IPS-18c (cell line): ENCODE results near the gene PPP1R26.
"Not testable (repeated sequence)": the region's sequence is repeated elsewhere in the genome, so short reads cannot be mapped to it uniquely, and the experiment has no call there.

ENCODE experiments used
- H3K4me3 ChIP-seq: 2 replicates; pipeline ENCODE4 v1.7.0; 2013; ENCODE audit warnings: low read depth, mild to moderate bottlenecking, low read length, moderate library complexity; ENCODE audit not compliant: insufficient read depth
- H3K9me3 ChIP-seq: one replicate; pipeline ENCODE4 v1.6.1; 2013; ENCODE audit warnings: mild to moderate bottlenecking, low read length, moderate library complexity; ENCODE audit not compliant: control insufficient read depth, insufficient read depth

The PPP1R26 gene

DNA sequence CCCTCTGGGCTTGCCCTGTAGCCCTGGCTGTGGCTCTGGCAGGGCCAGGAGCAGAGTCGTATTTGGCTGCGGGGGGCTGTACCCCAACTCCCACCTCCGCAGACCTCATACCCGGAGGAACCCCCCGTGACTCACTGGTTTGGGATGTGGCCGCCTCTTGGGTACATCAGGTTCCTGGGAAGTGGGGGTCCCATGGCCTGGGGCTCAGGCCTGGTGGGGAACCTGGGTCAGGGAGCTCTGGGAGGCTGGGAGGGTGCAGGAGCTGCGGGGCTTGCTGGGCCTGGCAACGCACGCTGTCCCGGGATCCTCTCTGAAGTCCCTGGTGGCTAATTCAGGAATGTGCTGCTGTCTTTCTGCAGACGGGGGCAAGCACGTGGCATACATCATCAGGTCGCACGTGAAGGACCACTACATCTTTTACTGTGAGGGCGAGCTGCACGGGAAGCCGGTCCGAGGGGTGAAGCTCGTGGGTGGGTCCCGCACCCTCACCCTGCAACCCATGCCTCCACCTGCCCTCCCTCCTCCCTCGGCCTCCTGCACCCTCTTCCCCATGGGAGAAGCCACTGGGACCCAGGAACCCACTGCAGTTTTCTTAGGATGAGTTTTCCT is 44.0 kb downstream of the PPP1R26 start:
- H3K9me3 ChIP-seq, result no peaks in the 10 kb centered on the region
- H3K4me3 ChIP-seq, result no peak overlapping the region

DNA sequence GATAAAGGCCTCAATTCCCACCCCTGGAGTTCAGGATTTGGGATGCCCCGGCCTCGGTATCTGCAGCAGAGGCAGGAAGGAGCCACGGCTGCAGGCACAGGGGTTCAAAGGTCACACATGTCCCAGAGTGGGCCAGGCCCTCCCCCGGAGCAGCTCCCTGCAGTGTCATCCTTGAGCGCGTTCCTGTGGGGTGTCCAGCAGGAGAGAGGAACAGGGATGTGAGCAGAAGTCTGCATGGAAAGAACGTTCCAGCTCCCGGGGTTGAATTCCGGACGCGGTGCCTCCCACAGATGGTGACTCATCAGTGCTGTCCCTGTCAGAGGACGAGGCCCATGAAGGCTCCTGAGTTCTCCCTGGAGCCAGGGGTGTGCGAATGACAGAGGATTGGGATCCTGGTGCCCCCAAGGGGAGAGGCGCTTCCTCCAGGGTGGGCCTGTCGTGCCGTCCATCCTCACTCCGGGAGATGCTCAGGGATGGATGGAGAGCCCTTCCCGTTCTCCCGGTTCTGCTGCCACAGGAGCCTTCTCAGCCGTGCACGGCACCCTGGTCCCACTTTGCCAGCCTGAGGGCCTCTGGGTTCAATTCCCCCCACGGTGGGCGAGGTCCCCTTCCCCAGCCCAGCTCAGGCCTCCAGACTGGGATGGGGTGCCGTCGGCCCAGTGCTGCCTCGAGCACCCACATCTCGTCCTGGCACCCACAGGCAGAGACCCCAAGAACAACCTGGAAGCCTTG is 44.7 kb downstream of the PPP1R26 start:
- no peak overlapping the region for H3K4me3 ChIP-seq
- no peaks in the 10 kb centered on the region for H3K9me3 ChIP-seq

DNA sequence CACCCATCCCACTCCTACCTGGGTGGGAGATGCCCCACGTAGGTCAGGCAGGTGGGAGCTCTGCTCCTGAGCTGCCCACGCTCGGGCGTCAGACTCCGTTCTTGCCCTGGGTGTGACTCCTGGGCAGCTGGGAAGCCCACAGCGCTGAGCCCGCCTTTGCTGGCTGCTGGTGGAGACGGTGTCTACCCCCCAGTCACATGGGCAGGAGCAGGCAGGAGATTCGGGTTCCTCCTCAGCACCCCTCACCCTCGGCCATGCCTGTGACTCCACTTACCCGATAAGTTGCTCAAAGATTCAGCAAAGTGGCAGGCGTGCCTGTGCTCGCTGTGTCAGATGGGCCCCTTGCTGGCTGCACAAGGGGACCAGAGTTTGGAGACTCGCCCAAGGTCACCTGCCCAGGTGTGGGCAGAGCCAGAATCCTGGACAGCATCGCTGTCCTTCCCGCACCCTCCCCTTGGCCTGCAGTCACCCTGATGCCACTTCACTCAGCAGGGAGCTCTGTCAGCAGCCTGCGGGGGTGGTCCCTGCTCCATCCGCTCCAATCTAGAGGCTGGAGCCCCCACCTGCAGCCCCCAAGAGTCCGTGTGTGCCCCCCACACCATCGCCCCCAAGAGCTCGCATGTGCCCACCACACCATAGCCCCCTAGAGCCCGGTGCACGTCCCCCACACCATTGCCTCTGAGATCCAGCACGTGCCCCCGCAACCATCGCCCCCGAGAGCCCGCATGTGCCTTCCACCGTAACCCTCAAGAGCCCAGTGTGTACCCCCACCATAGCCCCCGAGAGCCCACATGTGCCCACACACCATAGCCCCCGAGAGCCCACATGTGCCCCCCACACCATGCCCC is 45.9 kb downstream of the PPP1R26 start:
- Histone ChIP-seq H3K4me3 (no peak overlapping the region), H3K9me3 (no peaks in the 10 kb centered on the region)

DNA sequence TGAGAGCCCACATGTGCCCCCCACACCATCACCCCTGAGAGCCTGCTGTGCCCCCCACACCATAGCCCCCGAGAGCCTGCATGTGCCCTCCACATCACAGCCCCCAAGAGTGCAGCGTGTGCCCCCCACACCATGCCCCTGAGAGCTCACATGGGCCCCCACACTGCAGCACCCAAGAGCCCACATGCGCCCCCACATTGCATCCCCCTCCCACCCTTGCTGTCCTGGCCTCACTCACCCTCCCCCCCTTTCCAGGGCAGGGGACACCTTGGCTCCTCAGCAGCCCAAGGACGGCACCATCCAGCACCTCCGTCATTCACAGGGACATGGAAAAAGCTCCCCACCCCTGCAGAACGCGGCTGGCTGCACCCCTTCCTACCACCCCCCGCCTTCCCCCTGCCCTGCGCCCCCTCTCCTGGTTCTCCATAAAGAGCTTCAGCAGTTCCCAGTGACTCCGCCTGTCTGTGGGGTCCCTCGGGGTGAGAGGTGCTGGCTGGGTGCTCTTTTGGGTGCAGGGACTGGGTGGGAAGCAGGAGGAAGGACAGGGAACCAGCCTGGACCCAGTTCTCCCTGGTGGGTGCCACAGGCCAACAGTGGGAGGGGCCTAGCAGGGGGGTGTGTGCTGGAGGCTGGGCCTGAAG is 46.6 kb downstream of the PPP1R26 start:
- Histone ChIP-seq H3K4me3 (no peak overlapping the region), H3K9me3 (no peaks in the 10 kb centered on the region)

DNA sequence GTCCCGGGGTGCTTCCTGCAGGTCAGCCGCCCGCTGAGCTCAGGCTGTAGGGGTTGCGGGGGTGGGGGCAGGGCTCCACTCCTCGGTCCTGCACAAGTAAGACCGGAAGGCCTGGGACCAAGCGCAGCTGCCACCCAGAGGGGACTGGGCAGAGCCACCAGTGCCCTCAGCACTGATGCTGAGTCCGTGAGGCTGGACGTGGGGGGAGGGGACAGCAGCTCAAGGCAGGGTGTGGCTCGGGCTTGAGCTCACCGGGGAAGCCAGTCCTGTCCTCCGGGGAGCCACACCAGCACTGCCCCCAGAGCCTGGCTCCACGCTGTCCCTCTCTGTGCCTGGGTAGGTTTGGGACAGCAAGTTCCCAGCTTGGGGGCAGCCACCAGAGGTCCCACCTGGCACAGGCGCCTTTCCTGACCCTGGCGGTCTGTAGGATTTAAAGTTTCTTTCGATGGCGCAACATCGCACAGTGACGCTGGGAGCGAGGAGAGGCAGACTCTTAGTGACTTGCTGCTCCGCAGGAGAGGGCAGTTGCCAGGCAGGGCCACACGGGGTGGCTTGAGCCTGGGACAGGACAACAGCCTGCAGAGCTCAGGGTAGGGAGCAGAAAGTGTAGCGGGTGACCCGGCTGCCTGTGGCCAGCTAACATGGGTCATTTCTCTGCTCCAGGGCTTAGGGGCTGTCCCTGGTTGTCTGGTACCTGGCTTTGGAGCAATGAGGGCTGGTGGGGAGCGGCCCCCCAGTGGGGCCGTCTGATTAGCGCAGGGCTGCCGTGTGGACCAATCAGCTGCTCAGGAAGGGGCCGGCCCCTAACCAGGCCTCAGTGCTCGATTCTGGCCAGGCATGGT is 47.4 kb downstream of the PPP1R26 start:
- H3K9me3 ChIP-seq, result no peaks in the 10 kb centered on the region
- H3K4me3 ChIP-seq, result no peak overlapping the region

DNA sequence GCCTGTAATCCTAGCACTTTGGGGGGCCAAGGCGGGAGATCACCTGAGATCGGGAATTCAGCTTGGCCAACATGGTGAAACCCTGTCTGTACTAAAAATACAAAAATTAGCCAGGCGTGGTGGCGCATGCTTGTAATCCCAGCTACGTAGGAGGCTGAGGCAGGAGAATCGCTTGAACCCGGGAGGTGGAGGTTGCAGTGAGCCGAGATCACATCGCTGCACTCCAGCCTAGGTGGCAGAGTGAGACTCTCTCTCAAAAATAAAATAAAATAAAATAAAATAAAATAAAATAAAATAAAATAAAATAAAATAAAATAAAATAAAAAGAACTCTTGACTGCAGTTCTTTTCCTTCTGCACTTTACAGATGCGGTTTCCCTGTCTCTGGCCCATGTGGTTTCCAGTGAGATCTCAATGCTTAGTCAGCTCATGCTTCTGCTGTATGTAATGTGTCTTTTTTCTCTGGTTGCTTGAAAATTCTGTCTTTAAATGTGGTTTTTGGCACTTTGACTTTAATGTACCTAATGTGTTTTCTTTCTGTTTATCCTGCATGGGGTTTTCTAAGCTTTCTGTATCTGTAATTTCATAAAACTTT is 49.4 kb downstream of the PPP1R26 start:
- H3K4me3 ChIP-seq, H3K9me3 ChIP-seq: not testable (repeated sequence)

DNA sequence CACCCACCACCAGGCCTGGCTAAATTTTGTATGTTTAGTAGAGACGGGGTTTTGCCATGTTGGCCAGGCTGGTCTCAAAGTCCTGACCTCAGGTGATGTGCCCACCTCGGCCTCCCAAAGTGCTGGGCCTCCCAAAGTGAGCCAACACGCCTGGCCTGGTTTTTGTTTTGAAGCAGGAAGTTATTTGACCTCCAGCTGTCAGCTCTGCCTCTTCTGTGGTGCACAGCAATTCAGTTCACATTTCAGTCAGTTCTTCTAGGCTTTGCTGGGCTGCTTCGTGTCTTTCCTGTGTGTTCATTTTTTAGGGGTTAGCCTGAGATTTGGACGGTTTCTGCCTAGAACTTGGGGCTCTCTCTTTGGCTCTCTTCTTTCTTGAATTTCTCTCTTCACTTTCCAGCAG is 50.6 kb downstream of the PPP1R26 start:
- Histone ChIP-seq H3K4me3 (no peak overlapping the region), H3K9me3 (no peaks in the 10 kb centered on the region)

DNA sequence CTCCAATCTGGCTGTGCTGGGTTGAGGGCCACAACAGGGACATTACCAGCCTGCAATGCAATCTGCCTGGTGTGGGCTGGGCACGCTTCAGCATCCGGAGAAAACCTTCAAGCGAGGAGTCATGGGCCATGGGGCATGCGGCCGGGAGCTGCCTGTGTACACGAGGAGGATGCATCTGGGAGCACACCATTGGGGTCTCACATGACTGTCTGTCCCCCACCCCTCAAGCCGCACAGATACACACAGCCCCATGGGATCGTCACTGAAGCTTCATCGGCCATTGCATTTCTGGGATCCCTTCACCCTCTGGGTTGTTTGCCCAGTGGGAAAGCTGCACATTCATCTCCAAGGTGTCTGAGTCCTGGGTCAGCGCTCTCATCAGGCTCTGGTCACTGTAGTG is 51.5 kb downstream of the PPP1R26 start:
- no peak overlapping the region for H3K4me3 ChIP-seq

DNA sequence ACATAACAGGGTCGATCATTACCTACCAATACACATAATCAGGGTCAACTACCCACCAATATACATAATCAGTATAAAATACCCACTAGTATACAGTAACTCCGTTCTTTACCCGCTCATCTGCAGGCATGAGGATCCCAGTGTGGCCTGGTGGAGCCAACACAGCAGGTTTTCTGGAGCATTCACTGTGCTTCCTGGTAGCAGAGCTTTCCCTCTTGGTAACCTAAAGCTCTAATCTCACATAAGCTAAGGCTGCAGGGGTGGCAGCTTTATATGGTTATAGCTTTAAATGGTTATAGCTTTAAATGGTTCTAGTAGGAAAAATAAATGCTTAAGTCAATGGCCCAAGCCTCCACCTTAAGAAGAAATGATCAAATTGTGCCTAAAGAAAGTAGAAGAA is 53.5 kb downstream of the PPP1R26 start:
- no peaks in the 10 kb centered on the region for H3K9me3 ChIP-seq

More for the DNA sequence above, 51.5 kb downstream of the PPP1R26 start:
- H3K9me3 ChIP-seq, result no peaks in the 10 kb centered on the region

DNA sequence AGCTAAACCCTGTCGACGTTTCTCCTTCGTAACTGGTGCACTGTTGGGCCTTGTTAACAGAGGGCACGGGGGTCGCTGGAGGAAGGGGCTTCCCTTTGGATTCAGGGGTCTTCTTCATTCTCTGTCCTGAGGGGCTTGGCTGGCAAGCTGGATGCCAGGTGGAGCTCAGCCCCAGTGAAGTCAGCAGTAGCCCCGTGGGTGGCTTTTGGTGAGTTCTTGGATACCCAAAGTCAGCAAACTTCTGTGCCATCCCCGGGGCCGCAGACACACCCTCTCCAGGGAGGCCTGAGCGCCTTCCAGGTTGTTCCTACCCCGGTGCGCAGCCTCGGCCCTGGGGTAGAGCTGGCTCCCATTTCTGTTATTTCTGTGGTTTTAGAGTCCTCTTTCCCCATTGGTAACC is 54.1 kb downstream of the PPP1R26 start:
- no peak overlapping the region for H3K4me3 ChIP-seq
- H3K9me3 ChIP-seq, result no peaks in the 10 kb centered on the region

More for the DNA sequence above, 53.5 kb downstream of the PPP1R26 start:
- no peak overlapping the region for H3K4me3 ChIP-seq

DNA sequence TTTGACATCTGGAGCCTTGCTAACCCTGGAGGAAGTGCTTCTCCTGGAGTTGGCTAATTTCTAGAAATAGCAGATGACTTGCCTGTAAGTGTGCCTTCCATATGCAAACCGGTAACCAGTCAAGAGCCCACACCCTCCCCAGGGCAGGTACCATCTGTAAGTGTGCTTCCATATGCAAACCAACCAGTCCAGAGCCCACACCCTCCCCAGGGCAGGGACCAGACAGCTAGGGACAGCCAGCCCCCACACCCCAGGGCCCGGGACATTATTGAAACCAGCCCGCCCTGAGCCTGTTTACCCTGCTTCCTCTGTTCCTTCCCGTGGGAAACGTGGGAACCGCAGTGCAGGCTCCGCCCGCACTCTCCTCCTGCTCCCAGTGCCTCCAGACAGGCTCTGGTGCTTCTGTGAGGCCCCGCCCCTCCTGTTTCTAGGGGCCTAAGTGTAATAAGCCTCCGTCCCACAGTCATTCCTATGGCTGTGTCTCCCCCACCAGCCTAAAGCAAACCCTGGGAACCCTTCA is 54.7 kb downstream of the PPP1R26 start:
- not testable (repeated sequence) for H3K9me3 ChIP-seq, H3K4me3 ChIP-seq

DNA sequence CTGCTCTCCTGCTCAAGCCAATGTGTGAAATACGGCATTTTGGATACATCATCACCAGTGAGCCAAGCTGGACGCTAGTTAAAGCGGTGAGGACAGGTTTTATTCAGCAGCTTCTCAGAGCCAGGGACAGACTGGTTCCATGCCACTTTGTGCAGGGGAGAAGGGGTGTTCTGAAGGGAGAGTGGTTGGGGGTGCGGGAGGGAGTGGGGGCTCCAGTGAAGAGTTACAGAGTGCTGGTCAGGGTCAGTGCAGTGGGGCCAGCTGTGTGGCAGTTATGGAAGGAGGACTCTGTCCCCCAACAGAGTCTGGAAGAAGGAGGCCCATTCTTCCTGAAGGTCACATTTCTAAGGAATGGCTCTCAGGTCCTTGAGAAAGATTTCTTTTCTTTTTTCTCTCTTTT is 55.2 kb downstream of the PPP1R26 start:
- not testable (repeated sequence) for H3K9me3 ChIP-seq, H3K4me3 ChIP-seq

DNA sequence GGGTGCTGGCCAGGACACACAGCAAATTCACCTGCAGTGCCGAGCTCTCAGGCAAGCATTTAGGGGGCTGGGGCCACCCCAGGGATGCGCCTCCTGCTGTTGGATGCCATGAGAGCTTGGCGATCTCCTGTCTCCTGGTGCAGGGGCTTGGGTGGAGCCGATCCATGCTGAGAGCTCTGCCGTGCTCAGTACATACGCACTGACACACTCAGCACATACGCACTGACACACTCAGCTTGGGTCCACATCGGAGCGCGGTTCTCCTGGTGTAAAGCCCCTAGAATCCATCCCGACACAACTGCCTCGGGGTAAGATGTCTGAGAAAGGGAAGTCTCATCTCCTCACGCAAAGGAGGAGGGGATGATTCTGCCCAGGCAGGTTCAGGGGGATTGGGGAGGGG is 56.0 kb downstream of the PPP1R26 start:
- H3K4me3 ChIP-seq, H3K9me3 ChIP-seq: not testable (repeated sequence)

DNA sequence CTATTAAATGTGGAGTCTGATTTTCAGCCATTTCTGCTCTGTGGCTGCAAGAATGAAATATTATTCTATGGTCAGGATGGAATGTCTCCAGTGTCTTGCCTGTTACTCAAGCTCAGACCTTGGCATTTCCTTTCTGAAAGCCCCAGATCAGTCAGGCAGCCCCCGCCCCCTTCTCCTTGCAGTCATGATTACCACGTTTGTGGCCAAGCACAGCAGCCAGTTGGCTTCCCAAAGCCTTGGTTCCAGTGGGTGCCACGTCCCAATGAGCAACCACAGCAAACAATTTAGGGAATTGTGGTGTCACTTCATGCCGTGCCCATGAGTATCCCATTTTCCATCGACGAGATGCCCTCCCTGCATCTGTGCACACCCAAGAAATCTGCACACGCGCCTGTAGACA is 56.6 kb downstream of the PPP1R26 start:
- no peaks in the 10 kb centered on the region for H3K9me3 ChIP-seq
- no peak overlapping the region for H3K4me3 ChIP-seq
